Fibroblast of pulmonary artery (primary cell): ENCODE data around the gene MRPL10.
A peak's percentile ranks its signal among the peaks of the same experiment; 100 is the strongest.

Source experiments
- DNase-seq: peaks from one replicate; pipeline ENCODE4 v3.0.0-alpha.2; 2010; ENCODE audit warnings: low read depth
- H3K4me3 ChIP-seq: replicated peaks from 2 replicates; pipeline ENCODE4 v1.5.1; 2011; ENCODE audit warnings: low read depth, mild to moderate bottlenecking, control low read depth, low read length, moderate library complexity
- CTCF ChIP-seq: IDR thresholded peaks from 2 replicates; pipeline ENCODE4 v1.5.1; 2011; ENCODE audit warnings: mild to moderate bottlenecking, control low read depth, low read length, inconsistent platforms; ENCODE audit errors: missing control alignments

Gene MRPL10

GRCh38 chr17:47850692-47851573 lies 19.6 kb upstream of the MRPL10 start, which contains the start of gene SP6:
SP6 (minus strand) TSS chr17:47851163; CDS start chr17:47848429, 2,734 bp downstream.
- DNase-seq = peak; percentile 47
- peak within 1 kb of the TSS; percentile 10 for H3K4me3 ChIP-seq
- no peak for TF ChIP-seq CTCF

GRCh38 chr17:47850373-47850691 lies 19.0 kb upstream of the MRPL10 start:
- no peak for DNase-seq
- H3K4me3 ChIP-seq = no peak overlapping the region
- no peak for TF ChIP-seq CTCF

GRCh38 chr17:47848198-47848513 lies 16.8 kb upstream of the MRPL10 start:
- DNase-seq = no peak
- TF ChIP-seq CTCF = no peak
- H3K4me3 ChIP-seq = no peak overlapping the region

GRCh38 chr17:47847341-47848197 lies 16.2 kb upstream of the MRPL10 start:
- no peak overlapping the region for H3K4me3 ChIP-seq
- no peak for DNase-seq
- peak; percentile 12 for TF ChIP-seq CTCF

- no peak for DNase-seq
- no peak overlapping the region for H3K4me3 ChIP-seq
Observed at GRCh38 chr17:47846716-47847340, 15.5 kb upstream of the MRPL10 start.

GRCh38 chr17:47845716-47846075 lies 14.4 kb upstream of the MRPL10 start:
- TF ChIP-seq CTCF = no peak
- no peak for DNase-seq
- no peak overlapping the region for H3K4me3 ChIP-seq

More at GRCh38 chr17:47846716-47847340, 15.5 kb upstream of the MRPL10 start:
- no peak for TF ChIP-seq CTCF
